ENCODE data around the gene LY9. TPM values are rescaled to one million over a fixed set of nuclear protein-coding genes. Genes with fewer than 3 reads are reported as not detected.
A peak's percentile ranks its signal among the peaks of the same experiment; 100 is the strongest.

LY9 gene
- total and polyA plus RNA-seq, 2 donors from 2014 or later = 0.41 to 3.5 TPM

DNA sequence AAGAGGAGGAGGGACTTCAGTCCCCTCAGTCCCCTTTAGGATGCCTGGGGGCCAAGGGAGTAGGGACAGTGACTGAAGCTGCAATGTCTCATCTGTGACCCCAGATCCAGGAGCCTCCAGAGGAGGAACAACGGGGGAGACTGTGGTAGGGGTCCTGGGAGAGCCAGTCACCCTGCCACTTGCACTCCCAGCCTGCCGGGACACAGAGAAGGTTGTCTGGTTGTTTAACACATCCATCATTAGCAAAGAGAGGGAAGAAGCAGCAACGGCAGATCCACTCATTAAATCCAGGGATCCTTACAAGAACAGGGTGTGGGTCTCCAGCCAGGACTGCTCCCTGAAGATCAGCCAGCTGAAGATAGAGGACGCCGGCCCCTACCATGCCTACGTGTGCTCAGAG, 18.3 kb downstream of the LY9 start:
- intact Hi-C loops (cut with DNase I) = no loop called here
- Histone ChIP-seq H3K4me3 (ENCODE audit: low read length in 3 of 3) (no peak overlapping the region), H3K9ac (ENCODE audit: low read length in 3 of 3) (no peak overlapping the region), H3K4me1 (ENCODE audit: control insufficient read depth in 2 of 3, insufficient read depth in 2 of 3, low read depth in 1 of 3, low read length in 3 of 3) (no peaks in the 10 kb centered on the region), H3K9me3 (ENCODE audit: control insufficient read depth in 2 of 3, insufficient read depth in 1 of 3, low read length in 3 of 3) (no peaks in the 10 kb centered on the region), H3K36me3 (ENCODE audit: control insufficient read depth in 2 of 3, insufficient read depth in 3 of 3, low read length in 3 of 3) (no peaks in the 10 kb centered on the region), H3K27ac (ENCODE audit: low read depth in 2 of 2, low read length in 2 of 2) (no peak overlapping the region), H3K27me3 (ENCODE audit: control insufficient read depth, insufficient read depth, low read length) (no peaks in the 10 kb centered on the region)
- no peak for TF ChIP-seq CTCF (IDR thresholded peaks at IDR 0.05; ENCODE audit: borderline replicate concordance, extremely low read depth, insufficient read depth)
- no peak for FAIRE-seq
- DNase-seq = no peak

- no peak for FAIRE-seq
- TF ChIP-seq CTCF (IDR thresholded peaks at IDR 0.05; ENCODE audit: borderline replicate concordance, extremely low read depth, insufficient read depth) = no peak
- H3K9ac ChIP-seq (ENCODE audit: low read length in 3 of 3) = no peak overlapping the region
- no peaks in the 10 kb centered on the region for H3K4me1 ChIP-seq (ENCODE audit: control insufficient read depth in 2 of 3, insufficient read depth in 2 of 3, low read depth in 1 of 3, low read length in 3 of 3)
- no peaks in the 10 kb centered on the region for H3K36me3 ChIP-seq (ENCODE audit: control insufficient read depth in 2 of 3, insufficient read depth in 3 of 3, low read length in 3 of 3)
- H3K4me3 ChIP-seq (ENCODE audit: low read length in 3 of 3) = no peak overlapping the region
- DNase-seq = no peak
- H3K27ac ChIP-seq (ENCODE audit: low read depth in 2 of 2, low read length in 2 of 2) = no peak overlapping the region
- no peaks in the 10 kb centered on the region for H3K9me3 ChIP-seq (ENCODE audit: control insufficient read depth in 2 of 3, insufficient read depth in 1 of 3, low read length in 3 of 3)
- intact Hi-C loops (cut with DNase I) = no loop called here
- H3K27me3 ChIP-seq (ENCODE audit: control insufficient read depth, insufficient read depth, low read length) = no peaks in the 10 kb centered on the region
Observed at GRCh38 chr1:160814856-160815255, 18.9 kb downstream of the LY9 start.

GRCh38 chr1:160818207-160818937, 22.4 kb downstream of the LY9 start:
- Histone ChIP-seq H3K36me3 (ENCODE audit: control insufficient read depth in 2 of 3, insufficient read depth in 3 of 3, low read length in 3 of 3) (no peaks in the 10 kb centered on the region), H3K4me1 (ENCODE audit: control insufficient read depth in 2 of 3, insufficient read depth in 2 of 3, low read depth in 1 of 3, low read length in 3 of 3) (no peaks in the 10 kb centered on the region), H3K27ac (ENCODE audit: low read depth in 2 of 2, low read length in 2 of 2) (no peak overlapping the region), H3K27me3 (ENCODE audit: control insufficient read depth, insufficient read depth, low read length) (no peaks in the 10 kb centered on the region), H3K9me3 (ENCODE audit: control insufficient read depth in 2 of 3, insufficient read depth in 1 of 3, low read length in 3 of 3) (no peaks in the 10 kb centered on the region), H3K9ac (ENCODE audit: low read length in 3 of 3) (no peak overlapping the region), H3K4me3 (ENCODE audit: low read length in 3 of 3) (no peak overlapping the region)
- no peak for TF ChIP-seq CTCF (IDR thresholded peaks at IDR 0.05; ENCODE audit: borderline replicate concordance, extremely low read depth, insufficient read depth)
- intact Hi-C loops (cut with DNase I) = no loop called here
- DNase-seq (peak in 2 of 5 donors; percentile 6 to 10), FAIRE-seq (no peak)

DNA sequence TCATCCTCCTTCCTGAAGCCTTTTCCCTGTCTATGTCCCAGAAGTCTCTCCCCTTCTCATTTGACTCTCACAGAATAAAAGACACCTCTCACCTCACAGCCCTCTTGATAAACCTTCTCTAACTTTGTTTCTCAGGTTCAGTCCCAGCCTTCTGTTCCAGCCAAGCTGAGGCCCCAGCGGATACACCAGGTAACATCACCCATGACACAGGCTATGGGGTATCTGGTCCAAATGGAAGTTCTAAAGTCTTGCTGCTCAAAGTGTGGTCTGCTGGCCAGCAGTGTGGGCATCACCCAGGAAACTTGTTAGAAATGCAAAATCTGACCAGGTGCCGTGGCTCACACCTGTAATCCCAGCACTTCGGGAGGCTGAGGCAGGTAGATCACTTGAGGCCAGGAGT, 23.2 kb downstream of the LY9 start:
- no peak for TF ChIP-seq CTCF (IDR thresholded peaks at IDR 0.05; ENCODE audit: borderline replicate concordance, extremely low read depth, insufficient read depth)
- FAIRE-seq = no peak
- intact Hi-C loops (cut with DNase I) = no loop called here

More for the DNA sequence above, 23.2 kb downstream of the LY9 start:
- no peaks in the 10 kb centered on the region for H3K4me1 ChIP-seq (ENCODE audit: control insufficient read depth in 2 of 3, insufficient read depth in 2 of 3, low read depth in 1 of 3, low read length in 3 of 3)
- no peaks in the 10 kb centered on the region for H3K36me3 ChIP-seq (ENCODE audit: control insufficient read depth in 2 of 3, insufficient read depth in 3 of 3, low read length in 3 of 3)
- no peaks in the 10 kb centered on the region for H3K9me3 ChIP-seq (ENCODE audit: control insufficient read depth in 2 of 3, insufficient read depth in 1 of 3, low read length in 3 of 3)
- H3K27ac ChIP-seq (ENCODE audit: low read depth in 2 of 2, low read length in 2 of 2) = no peak overlapping the region
- no peak overlapping the region for H3K4me3 ChIP-seq (ENCODE audit: low read length in 3 of 3)
- no peak overlapping the region for H3K9ac ChIP-seq (ENCODE audit: low read length in 3 of 3)
- no peak for DNase-seq
- H3K27me3 ChIP-seq (ENCODE audit: control insufficient read depth, insufficient read depth, low read length) = no peaks in the 10 kb centered on the region
